NB4 (cell line): ENCODE data around the gene SASH1.

Experiments used
- POLR2A ChIP-seq: IDR thresholded peaks from 2 replicates; pipeline ENCODE4 v1.6.1; 2011; ENCODE audit warnings: mild to moderate bottlenecking; ENCODE audit not compliant: insufficient read length; ENCODE audit errors: extremely low read depth
- TF ChIP-seq, protein P1 (sequence below): IDR thresholded peaks from one replicate; pipeline ENCODE4 v1.5.1; 2012; ENCODE audit warnings: low read depth, low read length

DNA sequence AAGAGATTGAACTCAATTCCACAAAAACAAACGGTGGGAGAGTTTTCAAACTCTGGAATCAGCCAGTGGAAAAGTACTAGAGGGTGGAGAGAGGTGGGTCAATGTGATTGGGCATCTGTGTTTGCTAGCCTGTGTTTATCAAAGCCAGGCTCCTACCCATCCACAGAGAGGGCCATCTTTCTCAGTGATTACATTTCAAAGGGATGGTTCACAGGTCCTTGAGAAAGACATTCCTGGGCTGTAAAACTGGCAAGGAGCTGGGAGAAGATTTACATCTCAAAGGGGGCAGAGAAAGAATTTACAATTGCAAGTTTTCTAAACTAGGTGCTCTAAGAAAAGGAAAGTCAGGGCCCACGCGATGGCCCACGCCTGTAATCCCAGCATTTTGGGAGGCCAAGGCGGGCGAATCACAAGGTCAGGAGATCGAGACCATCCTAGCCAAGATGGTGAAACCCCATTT lies 257.4 kb downstream of the SASH1 start:
- TF ChIP-seq, protein P1, sequence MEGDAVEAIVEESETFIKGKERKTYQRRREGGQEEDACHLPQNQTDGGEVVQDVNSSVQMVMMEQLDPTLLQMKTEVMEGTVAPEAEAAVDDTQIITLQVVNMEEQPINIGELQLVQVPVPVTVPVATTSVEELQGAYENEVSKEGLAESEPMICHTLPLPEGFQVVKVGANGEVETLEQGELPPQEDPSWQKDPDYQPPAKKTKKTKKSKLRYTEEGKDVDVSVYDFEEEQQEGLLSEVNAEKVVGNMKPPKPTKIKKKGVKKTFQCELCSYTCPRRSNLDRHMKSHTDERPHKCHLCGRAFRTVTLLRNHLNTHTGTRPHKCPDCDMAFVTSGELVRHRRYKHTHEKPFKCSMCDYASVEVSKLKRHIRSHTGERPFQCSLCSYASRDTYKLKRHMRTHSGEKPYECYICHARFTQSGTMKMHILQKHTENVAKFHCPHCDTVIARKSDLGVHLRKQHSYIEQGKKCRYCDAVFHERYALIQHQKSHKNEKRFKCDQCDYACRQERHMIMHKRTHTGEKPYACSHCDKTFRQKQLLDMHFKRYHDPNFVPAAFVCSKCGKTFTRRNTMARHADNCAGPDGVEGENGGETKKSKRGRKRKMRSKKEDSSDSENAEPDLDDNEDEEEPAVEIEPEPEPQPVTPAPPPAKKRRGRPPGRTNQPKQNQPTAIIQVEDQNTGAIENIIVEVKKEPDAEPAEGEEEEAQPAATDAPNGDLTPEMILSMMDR: no peak
- no peak for TF ChIP-seq POLR2A
